Stimulated activated CD8-positive, alpha-beta memory T cell treated with anti-CD3 and anti-CD28 coated beads, Interleukin-7, amount 100 ng/mL, for 24 hours (primary cell): ENCODE results near the gene TNFSF13B.
"Not testable (repeated sequence)": the region's sequence is repeated elsewhere in the genome, so short reads cannot be mapped to it uniquely, and the experiment has no call there.

Experiments used
- DNase-seq: peaks from one replicate; pipeline ENCODE4 v3.0.0-alpha.2; 2020; ENCODE audit warnings: low read depth

Gene TNFSF13B

GRCh38 chr13:108269601-108270328 lies at the start of gene TNFSF13B:
TSS of gene TNFSF13B (plus strand) at chr13:108269718. CDS start at chr13:108269896, 178 bp downstream.
- no peak for DNase-seq

GRCh38 chr13:108220041-108220440 lies 49.5 kb upstream of the TNFSF13B start:
- no peak for DNase-seq

- no peak for DNase-seq
Observed at GRCh38 chr13:108223687-108224503, 45.6 kb upstream of the TNFSF13B start.

GRCh38 chr13:108225440-108225839 lies 44.1 kb upstream of the TNFSF13B start:
- no peak for DNase-seq

- no peak for DNase-seq
Observed at GRCh38 chr13:108226184-108226583, 43.3 kb upstream of the TNFSF13B start.

- DNase-seq: no peak
Observed at GRCh38 chr13:108227651-108228272, 41.8 kb upstream of the TNFSF13B start.

GRCh38 chr13:108230377-108230776 lies 39.1 kb upstream of the TNFSF13B start:
- no peak for DNase-seq

GRCh38 chr13:108249150-108249549 lies 20.4 kb upstream of the TNFSF13B start:
- no peak for DNase-seq

GRCh38 chr13:108257248-108257647 lies 12.3 kb upstream of the TNFSF13B start:
- no peak for DNase-seq

- no peak for DNase-seq
Observed at GRCh38 chr13:108263621-108264355, 5.7 kb upstream of the TNFSF13B start.

GRCh38 chr13:108266321-108266990 lies 3.1 kb upstream of the TNFSF13B start:
- no peak for DNase-seq

GRCh38 chr13:108267347-108267746 lies 2.2 kb upstream of the TNFSF13B start:
- no peak for DNase-seq

GRCh38 chr13:108267855-108268254 lies 1.7 kb upstream of the TNFSF13B start:
- DNase-seq: not testable (repeated sequence)

GRCh38 chr13:108268466-108269112 lies 929 bp upstream of the TNFSF13B start:
- no peak for DNase-seq

GRCh38 chr13:108270442-108270841 lies 924 bp downstream of the TNFSF13B start:
- no peak for DNase-seq

- DNase-seq: no peak
Observed at GRCh38 chr13:108272333-108272732, 2.8 kb downstream of the TNFSF13B start.

GRCh38 chr13:108273429-108274118 lies 4.1 kb downstream of the TNFSF13B start:
- DNase-seq: no peak

- DNase-seq: no peak
Observed at GRCh38 chr13:108274718-108275117, 5.2 kb downstream of the TNFSF13B start.

- no peak for DNase-seq
Observed at GRCh38 chr13:108276060-108276459, 6.5 kb downstream of the TNFSF13B start.

- no peak for DNase-seq
Observed at GRCh38 chr13:108278466-108278865, 8.9 kb downstream of the TNFSF13B start.
